ENCODE data around the gene ATG13.
A peak's percentile ranks its signal among the peaks of the same experiment; 100 is the strongest.

The ATG13 gene

GRCh38 chr11:46677991-46678740, 60.8 kb downstream of the ATG13 start:
- intact Hi-C loops (cut with DNase I; ENCODE audit: low total_unique reads): no loop called here
- H3K27ac ChIP-seq: peak overlapping the region; percentile 38 to 81
- DNase-seq: no peak
- H3K9me3 ChIP-seq: no peaks in the 10 kb centered on the region
- no peak overlapping the region for H3K4me3 ChIP-seq
- H3K27me3 ChIP-seq: no peaks in the 10 kb centered on the region
- no peak for TF ChIP-seq CTCF (IDR thresholded peaks at IDR 0.05)
- H3K36me3 ChIP-seq: peaks cover 47 to 74% (median 68%) of the 10 kb centered on the region in 3 donors
- H3K4me1 ChIP-seq: peaks cover 0 to 33% (median 21%) of the 10 kb centered on the region in 4 donors

GRCh38 chr11:46678741-46679130, 61.4 kb downstream of the ATG13 start:
- Histone ChIP-seq H3K9me3 (no peaks in the 10 kb centered on the region), H3K4me3 (no peak overlapping the region), H3K36me3 (peaks cover 44 to 70% (median 62%) of the 10 kb centered on the region in 3 donors), H3K4me1 (peaks cover 2 to 39% (median 26%) of the 10 kb centered on the region in 4 donors), H3K27ac (peak overlapping the region; percentile 38 to 81), H3K27me3 (no peaks in the 10 kb centered on the region)
- intact Hi-C loops (cut with DNase I; ENCODE audit: low total_unique reads): no loop called here
- TF ChIP-seq CTCF (IDR thresholded peaks at IDR 0.05): no peak
- no peak for DNase-seq

- intact Hi-C loops (cut with DNase I; ENCODE audit: low total_unique reads): no loop called here
- H3K27me3 ChIP-seq: no peaks in the 10 kb centered on the region
- H3K4me1 ChIP-seq: peaks cover 5 to 43% (median 30%) of the 10 kb centered on the region in 4 donors
- no peak overlapping the region for H3K4me3 ChIP-seq
- no peaks in the 10 kb centered on the region for H3K9me3 ChIP-seq
- H3K27ac ChIP-seq: peak overlapping the region in 1 of 2 donors; percentile 81
- no peak for DNase-seq
- H3K36me3 ChIP-seq: peaks cover 44 to 66% (median 57%) of the 10 kb centered on the region in 3 donors
- TF ChIP-seq CTCF (IDR thresholded peaks at IDR 0.05): no peak
Measured at GRCh38 chr11:46679241-46680163, 62.1 kb downstream of the ATG13 start.

- Histone ChIP-seq H3K9me3 (no peaks in the 10 kb centered on the region), H3K27me3 (no peaks in the 10 kb centered on the region), H3K4me3 (no peak overlapping the region), H3K4me1 (peaks cover 5 to 43% (median 28%) of the 10 kb centered on the region in 4 donors), H3K27ac (peak overlapping the region in 1 of 2 donors; percentile 2), H3K36me3 (peaks cover 44 to 68% (median 57%) of the 10 kb centered on the region in 3 donors)
- DNase-seq: no peak
- TF ChIP-seq CTCF (IDR thresholded peaks at IDR 0.05): no peak
- intact Hi-C loops (cut with DNase I; ENCODE audit: low total_unique reads): no loop called here
Measured at GRCh38 chr11:46680164-46680760, 62.9 kb downstream of the ATG13 start.

GRCh38 chr11:46680815-46681214, 63.5 kb downstream of the ATG13 start:
- DNase-seq: no peak
- intact Hi-C loops (cut with DNase I; ENCODE audit: low total_unique reads): no loop called here
- Histone ChIP-seq H3K27me3 (no peaks in the 10 kb centered on the region), H3K36me3 (peaks cover 47 to 73% (median 59%) of the 10 kb centered on the region in 3 donors), H3K9me3 (no peaks in the 10 kb centered on the region), H3K27ac (no peak overlapping the region), H3K4me1 (peaks cover 5 to 43% (median 22%) of the 10 kb centered on the region in 4 donors), H3K4me3 (no peak overlapping the region)
- no peak for TF ChIP-seq CTCF (IDR thresholded peaks at IDR 0.05)
